GM23338 (cell line): Measurements from ENCODE around the gene PRR14L. TPM values are rescaled to one million over a fixed set of nuclear protein-coding genes. Genes with fewer than 3 reads are reported as not detected.

Experiments
- ATAC-seq: fragments of 200-7000 bp; cut with Tn5 transposase; 3 replicates; pipeline ENCODE4 v1.9.1; 2020
- DNase-seq: peaks from one replicate; pipeline ENCODE4 v3.0.0-alpha.2; 2015; ENCODE audit warnings: low spot score
- H2AFZ ChIP-seq: fragments of 200-600 bp; sonication (generic); 2 replicates; pipeline ENCODE4 v1.8.0; 2016; ENCODE audit warnings: antibody characterized with exemption, mild to moderate bottlenecking, moderate library complexity
- H3F3A ChIP-seq: fragments of 200-600 bp; sonication (generic); replicated peaks from 2 replicates; pipeline ENCODE4 v1.8.0; 2017; ENCODE audit warnings: antibody characterized with exemption, mixed run types, low read depth
- H3K27ac ChIP-seq: fragments of 200-600 bp; sonication (generic); 2 replicates; pipeline ENCODE4 v1.6.1; 2016; ENCODE audit warnings: low read depth
- H3K27me3 ChIP-seq: fragments of 200-600 bp; sonication (generic); 2 replicates; pipeline ENCODE4 v1.8.0; 2016; ENCODE audit warnings: mild to moderate bottlenecking, mixed run types, moderate library complexity; ENCODE audit not compliant: insufficient read depth
- H3K36me3 ChIP-seq: fragments of 200-600 bp; sonication (generic); 2 replicates; pipeline ENCODE4 v1.8.0; 2016; ENCODE audit warnings: mild to moderate bottlenecking; ENCODE audit not compliant: insufficient read depth
- H3K4me1 ChIP-seq: fragments of 200-600 bp; sonication (generic); 2 replicates; pipeline ENCODE4 v1.8.0; 2016; ENCODE audit warnings: mild to moderate bottlenecking, moderate library complexity; ENCODE audit not compliant: insufficient read depth
- H3K4me2 ChIP-seq: fragments of 200-600 bp; sonication (generic); 2 replicates; pipeline ENCODE4 v1.7.1; 2017; ENCODE audit warnings: mixed run types
- H3K4me3 ChIP-seq: fragments of 200-600 bp; sonication (generic); 2 replicates; pipeline ENCODE4 v1.6.1; 2016; ENCODE audit warnings: mixed run types
- H3K79me2 ChIP-seq: fragments of 200-600 bp; sonication (generic); replicated peaks from 2 replicates; pipeline ENCODE4 v1.8.0; 2017; ENCODE audit warnings: mild to moderate bottlenecking; ENCODE audit not compliant: insufficient read depth
- H3K9me2 ChIP-seq: fragments of 200-600 bp; sonication (generic); 2 replicates; pipeline ENCODE4 v1.8.0; 2017; ENCODE audit not compliant: insufficient read depth
- H4K20me1 ChIP-seq: fragments of 200-600 bp; sonication (generic); replicated peaks from 2 replicates; pipeline ENCODE4 v1.8.0; 2017; ENCODE audit warnings: mild to moderate bottlenecking; ENCODE audit not compliant: insufficient read depth
- H3K27ac Mint-ChIP-seq: 2 replicates; pipeline ENCODE4 v1.8.0; 2020; ENCODE audit warnings: inconsistent platforms, mild to moderate bottlenecking, moderate library complexity, mixed read lengths
- H3K27me3 Mint-ChIP-seq: 3 replicates; pipeline ENCODE4 v1.8.0; 2022; ENCODE audit warnings: low read depth, mild to moderate bottlenecking, moderate library complexity, mixed read lengths, inconsistent platforms; ENCODE audit not compliant: insufficient read depth, poor library complexity
- H3K36me3 Mint-ChIP-seq: 3 replicates; pipeline ENCODE4 v1.8.0; 2021; ENCODE audit warnings: low read depth, mild to moderate bottlenecking, inconsistent platforms, moderate library complexity, mixed read lengths
- H3K4me1 Mint-ChIP-seq: 3 replicates; pipeline ENCODE4 v1.8.0; 2020; ENCODE audit warnings: mild to moderate bottlenecking, inconsistent platforms, mixed read lengths
- H3K4me3 Mint-ChIP-seq: 3 replicates; pipeline ENCODE4 v1.8.0; 2021; ENCODE audit warnings: moderate library complexity, mild to moderate bottlenecking, inconsistent platforms, mixed read lengths
- H3K9me3 Mint-ChIP-seq: 3 replicates; pipeline ENCODE4 v1.8.0; 2020; ENCODE audit warnings: moderate library complexity, mild to moderate bottlenecking, inconsistent platforms, mixed read lengths
- CREB1 ChIP-seq: fragments of 250-450 bp; sonication (Bioruptor Pico); IDR thresholded peaks from 2 replicates; pipeline ENCODE4 v1.5.0; 2020; ENCODE audit warnings: low read depth, mild to moderate bottlenecking, moderate library complexity
- polyA plus RNA-seq: library from polyadenylated mRNA; unstranded; fragments of >200 nt; fragmentation: Nextera tagmentation; extraction: Ambion mirVana; gene quantifications from 2 replicates; pipeline ENCODE4 v1.2.1, GENCODE V29; 2016
- total RNA-seq: library from RNA; depleted of rRNA; stranded (reverse); fragments of >200 nt; shearing (Covaris generic); gene quantifications from 2 replicates; pipeline ENCODE4 v1.2.3, GENCODE V29; 2014
- TF ChIP-seq, protein P1 (sequence below): fragments of 250-450 bp; sonication (Bioruptor Pico); IDR thresholded peaks from 2 replicates; pipeline ENCODE4 v1.5.0; 2020; ENCODE audit warnings: mild to moderate bottlenecking, moderate library complexity
- TF ChIP-seq, protein P2 (sequence below), 2 experiments: fragments of 200-600 bp in 1 of 2; sonication (generic) in 1 of 2; conservative IDR thresholded peaks; 2 replicates each; pipeline versions ENCODE4 v1.5.1 to v1.6.1; 2016 to 2017; ENCODE audit warnings: antibody characterized with exemption in 2 of 2, low read depth in 2 of 2, mild to moderate bottlenecking in 2 of 2, moderate library complexity in 1 of 2

Gene PRR14L
- total and polyA plus RNA-seq, 2 experiments from 2014 or later, result 46.3 to 54.0 TPM

DNA sequence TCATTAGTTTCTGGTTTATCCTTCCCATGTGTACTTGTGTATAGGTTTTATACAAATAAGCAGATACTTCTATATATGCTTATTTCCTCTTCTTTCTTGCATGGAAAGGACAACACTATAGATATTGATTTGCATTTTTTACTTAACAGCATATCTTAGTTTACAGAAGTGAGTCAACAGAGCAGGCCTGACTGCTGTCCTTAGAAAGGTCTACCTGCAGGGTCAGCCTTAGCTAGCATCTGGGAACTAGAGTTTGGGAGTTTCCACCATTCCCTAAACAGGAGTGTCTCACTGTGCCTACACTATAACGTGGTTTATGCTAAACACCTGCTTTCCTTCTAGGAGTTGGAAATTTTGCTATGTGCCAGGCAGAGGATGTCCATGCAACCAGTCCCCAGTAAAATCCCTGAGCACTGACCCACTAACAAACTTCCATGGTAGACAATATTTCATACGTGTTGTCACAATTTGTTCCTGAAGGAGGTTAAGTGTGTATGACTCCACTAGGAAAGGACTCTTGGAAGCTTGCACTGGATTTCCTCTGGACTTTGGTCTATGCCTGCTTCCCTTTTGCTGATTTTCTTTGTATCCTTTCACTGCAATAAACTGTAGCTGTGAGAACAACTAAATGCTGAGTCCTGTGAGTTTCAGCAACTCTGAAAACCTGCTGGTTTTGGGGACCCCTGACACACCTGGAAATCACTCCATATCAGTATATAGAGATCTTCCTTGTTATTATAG is 17.7 kb downstream of the PRR14L start (continued):
- TF ChIP-seq, protein P1, sequence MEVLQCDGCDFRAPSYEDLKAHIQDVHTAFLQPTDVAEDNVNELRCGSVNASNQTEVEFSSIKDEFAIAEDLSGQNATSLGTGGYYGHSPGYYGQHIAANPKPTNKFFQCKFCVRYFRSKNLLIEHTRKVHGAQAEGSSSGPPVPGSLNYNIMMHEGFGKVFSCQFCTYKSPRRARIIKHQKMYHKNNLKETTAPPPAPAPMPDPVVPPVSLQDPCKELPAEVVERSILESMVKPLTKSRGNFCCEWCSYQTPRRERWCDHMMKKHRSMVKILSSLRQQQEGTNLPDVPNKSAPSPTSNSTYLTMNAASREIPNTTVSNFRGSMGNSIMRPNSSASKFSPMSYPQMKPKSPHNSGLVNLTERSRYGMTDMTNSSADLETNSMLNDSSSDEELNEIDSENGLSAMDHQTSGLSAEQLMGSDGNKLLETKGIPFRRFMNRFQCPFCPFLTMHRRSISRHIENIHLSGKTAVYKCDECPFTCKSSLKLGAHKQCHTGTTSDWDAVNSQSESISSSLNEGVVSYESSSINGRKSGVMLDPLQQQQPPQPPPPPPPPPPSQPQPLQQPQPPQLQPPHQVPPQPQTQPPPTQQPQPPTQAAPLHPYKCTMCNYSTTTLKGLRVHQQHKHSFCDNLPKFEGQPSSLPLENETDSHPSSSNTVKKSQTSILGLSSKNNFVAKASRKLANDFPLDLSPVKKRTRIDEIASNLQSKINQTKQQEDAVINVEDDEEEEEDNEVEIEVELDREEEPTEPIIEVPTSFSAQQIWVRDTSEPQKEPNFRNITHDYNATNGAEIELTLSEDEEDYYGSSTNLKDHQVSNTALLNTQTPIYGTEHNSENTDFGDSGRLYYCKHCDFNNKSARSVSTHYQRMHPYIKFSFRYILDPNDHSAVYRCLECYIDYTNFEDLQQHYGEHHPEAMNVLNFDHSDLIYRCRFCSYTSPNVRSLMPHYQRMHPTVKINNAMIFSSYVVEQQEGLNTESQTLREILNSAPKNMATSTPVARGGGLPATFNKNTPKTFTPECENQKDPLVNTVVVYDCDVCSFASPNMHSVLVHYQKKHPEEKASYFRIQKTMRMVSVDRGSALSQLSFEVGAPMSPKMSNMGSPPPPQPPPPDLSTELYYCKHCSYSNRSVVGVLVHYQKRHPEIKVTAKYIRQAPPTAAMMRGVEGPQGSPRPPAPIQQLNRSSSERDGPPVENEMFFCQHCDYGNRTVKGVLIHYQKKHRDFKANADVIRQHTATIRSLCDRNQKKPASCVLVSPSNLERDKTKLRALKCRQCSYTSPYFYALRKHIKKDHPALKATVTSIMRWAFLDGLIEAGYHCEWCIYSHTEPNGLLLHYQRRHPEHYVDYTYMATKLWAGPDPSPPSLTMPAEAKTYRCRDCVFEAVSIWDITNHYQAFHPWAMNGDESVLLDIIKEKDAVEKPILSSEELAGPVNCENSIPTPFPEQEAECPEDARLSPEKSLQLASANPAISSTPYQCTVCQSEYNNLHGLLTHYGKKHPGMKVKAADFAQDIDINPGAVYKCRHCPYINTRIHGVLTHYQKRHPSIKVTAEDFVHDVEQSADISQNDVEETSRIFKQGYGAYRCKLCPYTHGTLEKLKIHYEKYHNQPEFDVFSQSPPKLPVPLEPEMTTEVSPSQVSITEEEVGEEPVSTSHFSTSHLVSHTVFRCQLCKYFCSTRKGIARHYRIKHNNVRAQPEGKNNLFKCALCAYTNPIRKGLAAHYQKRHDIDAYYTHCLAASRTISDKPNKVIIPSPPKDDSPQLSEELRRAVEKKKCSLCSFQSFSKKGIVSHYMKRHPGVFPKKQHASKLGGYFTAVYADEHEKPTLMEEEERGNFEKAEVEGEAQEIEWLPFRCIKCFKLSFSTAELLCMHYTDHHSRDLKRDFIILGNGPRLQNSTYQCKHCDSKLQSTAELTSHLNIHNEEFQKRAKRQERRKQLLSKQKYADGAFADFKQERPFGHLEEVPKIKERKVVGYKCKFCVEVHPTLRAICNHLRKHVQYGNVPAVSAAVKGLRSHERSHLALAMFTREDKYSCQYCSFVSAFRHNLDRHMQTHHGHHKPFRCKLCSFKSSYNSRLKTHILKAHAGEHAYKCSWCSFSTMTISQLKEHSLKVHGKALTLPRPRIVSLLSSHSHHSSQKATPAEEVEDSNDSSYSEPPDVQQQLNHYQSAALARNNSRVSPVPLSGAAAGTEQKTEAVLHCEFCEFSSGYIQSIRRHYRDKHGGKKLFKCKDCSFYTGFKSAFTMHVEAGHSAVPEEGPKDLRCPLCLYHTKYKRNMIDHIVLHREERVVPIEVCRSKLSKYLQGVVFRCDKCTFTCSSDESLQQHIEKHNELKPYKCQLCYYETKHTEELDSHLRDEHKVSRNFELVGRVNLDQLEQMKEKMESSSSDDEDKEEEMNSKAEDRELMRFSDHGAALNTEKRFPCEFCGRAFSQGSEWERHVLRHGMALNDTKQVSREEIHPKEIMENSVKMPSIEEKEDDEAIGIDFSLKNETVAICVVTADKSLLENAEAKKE, result no peak

DNA sequence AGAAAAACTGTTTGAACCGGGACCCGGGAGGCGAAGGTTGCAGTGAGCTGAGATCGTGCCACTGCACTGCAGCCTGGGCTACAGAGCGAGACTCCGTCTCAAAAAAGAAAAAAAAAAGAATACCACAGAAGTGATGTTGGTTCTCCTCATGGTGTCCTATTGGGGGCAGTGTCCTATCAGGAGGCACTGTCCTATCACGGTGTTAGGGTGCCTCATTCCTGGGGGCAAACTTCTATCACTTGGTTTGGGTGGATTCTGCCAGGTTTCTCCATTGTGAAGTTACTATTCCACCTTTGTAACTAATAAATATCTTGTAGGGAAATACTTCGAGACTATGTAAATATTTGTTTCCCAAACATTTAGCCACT is 19.6 kb downstream of the PRR14L start:
- Histone ChIP-seq H3K79me2 (peaks cover 80% of the 10 kb centered on the region), H3F3A (no peaks in the 10 kb centered on the region; the same call in 1 of the 2 replicates), H3K9me2 (no peaks in the 10 kb centered on the region), H3K27ac (no peak overlapping the region), H4K20me1 (peaks cover 30% of the 10 kb centered on the region), H2AFZ (no peak overlapping the region), H3K4me1 (no peaks in the 10 kb centered on the region), H3K36me3 (no peaks in the 10 kb centered on the region; the same call in 1 of the 2 replicates), H3K4me3 (no peak overlapping the region), H3K27me3 (no peaks in the 10 kb centered on the region), H3K4me2 (no peak overlapping the region)
- Mint-ChIP-seq H3K9me3 (no peaks in the 10 kb centered on the region), H3K27ac (no peak overlapping the region), H3K27me3 (no peaks in the 10 kb centered on the region), H3K4me1 (no peaks in the 10 kb centered on the region), H3K36me3 (peaks cover 17% of the 10 kb centered on the region), H3K4me3 (no peak overlapping the region)
- peak; percentile 52 for DNase-seq
- ATAC-seq, result peak; percentile 93
- TF ChIP-seq, protein P2, sequence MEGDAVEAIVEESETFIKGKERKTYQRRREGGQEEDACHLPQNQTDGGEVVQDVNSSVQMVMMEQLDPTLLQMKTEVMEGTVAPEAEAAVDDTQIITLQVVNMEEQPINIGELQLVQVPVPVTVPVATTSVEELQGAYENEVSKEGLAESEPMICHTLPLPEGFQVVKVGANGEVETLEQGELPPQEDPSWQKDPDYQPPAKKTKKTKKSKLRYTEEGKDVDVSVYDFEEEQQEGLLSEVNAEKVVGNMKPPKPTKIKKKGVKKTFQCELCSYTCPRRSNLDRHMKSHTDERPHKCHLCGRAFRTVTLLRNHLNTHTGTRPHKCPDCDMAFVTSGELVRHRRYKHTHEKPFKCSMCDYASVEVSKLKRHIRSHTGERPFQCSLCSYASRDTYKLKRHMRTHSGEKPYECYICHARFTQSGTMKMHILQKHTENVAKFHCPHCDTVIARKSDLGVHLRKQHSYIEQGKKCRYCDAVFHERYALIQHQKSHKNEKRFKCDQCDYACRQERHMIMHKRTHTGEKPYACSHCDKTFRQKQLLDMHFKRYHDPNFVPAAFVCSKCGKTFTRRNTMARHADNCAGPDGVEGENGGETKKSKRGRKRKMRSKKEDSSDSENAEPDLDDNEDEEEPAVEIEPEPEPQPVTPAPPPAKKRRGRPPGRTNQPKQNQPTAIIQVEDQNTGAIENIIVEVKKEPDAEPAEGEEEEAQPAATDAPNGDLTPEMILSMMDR (conservative IDR thresholded peaks at IDR 0.05; ENCODE audit: low read depth in 2 of 2), result peak; percentile 53 to 68
- TF ChIP-seq CREB1 (CRISPR knock-in tag), result no peak
